SU-DHL-6 (cell line): ENCODE results near the gene CCDC18.

Experiments
- H2AFZ ChIP-seq: fragments of 200-600 bp; sonication (generic); 2 replicates; pipeline ENCODE4 v1.6.1; 2014; ENCODE audit warnings: low read depth, mild to moderate bottlenecking, moderate library complexity, mixed read lengths, antibody characterized with exemption, low read length; ENCODE audit not compliant: severe bottlenecking
- H3F3A ChIP-seq: fragments of 200-600 bp; shearing (Covaris generic); 2 replicates; pipeline ENCODE4 v1.6.0; 2016; ENCODE audit warnings: antibody characterized with exemption, mild to moderate bottlenecking; ENCODE audit not compliant: insufficient read depth
- H3K27ac ChIP-seq: fragments of 200-600 bp; sonication (generic); 2 replicates; pipeline ENCODE4 v1.5.1; 2016; ENCODE audit warnings: low read depth, mild to moderate bottlenecking, low read length, moderate library complexity, mixed read lengths
- H3K27me3 ChIP-seq: fragments of 200-600 bp; sonication (generic), shearing (Covaris generic); 2 replicates; pipeline ENCODE4 v1.6.0; 2014; ENCODE audit warnings: mild to moderate bottlenecking, low read length
- H3K36me3 ChIP-seq: fragments of 200-600 bp; sonication (generic); 2 replicates; pipeline ENCODE4 v1.6.1; 2014; ENCODE audit warnings: mild to moderate bottlenecking, low read length, mixed read lengths
- H3K4me2 ChIP-seq: fragments of 300-600, 200-600 bp; shearing (Covaris generic), sonication (generic); 2 replicates; pipeline ENCODE4 v1.6.0; 2014; ENCODE audit warnings: low read length, low read depth, mild to moderate bottlenecking; ENCODE audit not compliant: poor library complexity, severe bottlenecking
- H3K4me3 ChIP-seq: fragments of 200-600 bp; sonication (generic); 2 replicates; pipeline ENCODE4 v1.5.1; 2014; ENCODE audit warnings: antibody characterized with exemption, low read length, mild to moderate bottlenecking, mixed read lengths; ENCODE audit not compliant: insufficient read depth, poor library complexity, severe bottlenecking
- H3K79me2 ChIP-seq: fragments of 200-600 bp; sonication (generic); 2 replicates; pipeline ENCODE4 v1.6.1; 2014; ENCODE audit warnings: mild to moderate bottlenecking, low read length, moderate library complexity; ENCODE audit not compliant: insufficient read depth
- H3K9ac ChIP-seq: fragments of 200-600 bp; sonication (generic); 2 replicates; pipeline ENCODE4 v1.7.0; 2014; ENCODE audit warnings: mild to moderate bottlenecking, low read length
- H3K9me2 ChIP-seq: fragments of 200-600 bp; sonication (generic); replicated peaks from 2 replicates; pipeline ENCODE4 v1.6.1; 2014; ENCODE audit warnings: low read length; ENCODE audit not compliant: insufficient read depth
- H3K9me3 ChIP-seq: fragments of 200-600 bp; sonication (generic); 2 replicates; pipeline ENCODE4 v1.6.1; 2014; ENCODE audit warnings: low read length, mixed read lengths; ENCODE audit not compliant: insufficient read depth
- H4K20me1 ChIP-seq: fragments of 200-600 bp; sonication (generic); 2 replicates; pipeline ENCODE4 v1.6.1; 2014; ENCODE audit warnings: low read depth, mild to moderate bottlenecking, antibody characterized with exemption, low read length, moderate library complexity, mixed read lengths
- CTCF ChIP-seq: fragments of 200-600 bp; sonication (generic); IDR thresholded peaks from one replicate; pipeline ENCODE4 v1.5.1; 2017; ENCODE audit warnings: antibody characterized with exemption, mild to moderate bottlenecking, low read length, moderate library complexity; ENCODE audit not compliant: insufficient read depth, poor library complexity, severe bottlenecking
- EZH2phosphoT487 ChIP-seq: fragments of 200-600 bp; sonication (generic), shearing (Covaris generic); conservative IDR thresholded peaks from 2 replicates; pipeline ENCODE4 v1.6.1; 2018; ENCODE audit warnings: mild to moderate bottlenecking, antibody characterized with exemption, low read length, moderate library complexity, mixed read lengths

Gene CCDC18

GRCh38 chr1:93223023-93223675 is 42.6 kb downstream of the CCDC18 start:
- Histone ChIP-seq H2AFZ (no peak overlapping the region), H3K27me3 (no peaks in the 10 kb centered on the region), H3K36me3 (peaks cover 24% of the 10 kb centered on the region), H3K4me3 (no peak overlapping the region), H3K4me2 (no peak overlapping the region), H3K9me2 (no peaks in the 10 kb centered on the region), H3F3A (0 out of 2 replicates have a peak, but pooled peaks cover 7% of the 10 kb centered on the region), H3K9me3 (no peaks in the 10 kb centered on the region), H3K9ac (no peak overlapping the region), H3K27ac (no peak overlapping the region), H3K79me2 (no peaks in the 10 kb centered on the region), H4K20me1 (no peaks in the 10 kb centered on the region)
- TF ChIP-seq CTCF (no peak), EZH2phosphoT487 (no peak)

GRCh38 chr1:93235261-93235660 is 54.7 kb downstream of the CCDC18 start:
- no peak overlapping the region for H2AFZ ChIP-seq
- no peaks in the 10 kb centered on the region for H3K27me3 ChIP-seq
- peaks cover 39% of the 10 kb centered on the region for H3K36me3 ChIP-seq

GRCh38 chr1:93237021-93237420 is 56.5 kb downstream of the CCDC18 start:
- Histone ChIP-seq H3K4me3 (no peak overlapping the region), H3K9me3 (no peaks in the 10 kb centered on the region; the same call in 1 of the 2 replicates), H3K4me2 (no peak overlapping the region), H3F3A (no peaks in the 10 kb centered on the region), H3K79me2 (no peaks in the 10 kb centered on the region), H3K27ac (no peak overlapping the region), H2AFZ (no peak overlapping the region), H3K9me2 (no peaks in the 10 kb centered on the region), H3K36me3 (peaks cover 42% of the 10 kb centered on the region), H4K20me1 (no peaks in the 10 kb centered on the region), H3K9ac (no peak overlapping the region), H3K27me3 (no peaks in the 10 kb centered on the region)
- no peak for TF ChIP-seq CTCF
- no peak for TF ChIP-seq EZH2phosphoT487

More at GRCh38 chr1:93235261-93235660, 54.7 kb downstream of the CCDC18 start:
- Histone ChIP-seq H3K9me2 (no peaks in the 10 kb centered on the region), H3K9ac (no peak overlapping the region), H4K20me1 (no peaks in the 10 kb centered on the region), H3F3A (0 out of 2 replicates have a peak, but pooled peaks cover 6% of the 10 kb centered on the region), H3K79me2 (no peaks in the 10 kb centered on the region), H3K27ac (no peak overlapping the region), H3K4me3 (no peak overlapping the region), H3K9me3 (no peaks in the 10 kb centered on the region), H3K4me2 (no peak overlapping the region)
- no peak for TF ChIP-seq EZH2phosphoT487

- peaks cover 48% of the 10 kb centered on the region for H3K36me3 ChIP-seq
These were observed 57.9 kb downstream of the CCDC18 start for GRCh38 chr1:93238425-93238824.

More at GRCh38 chr1:93238425-93238824, 57.9 kb downstream of the CCDC18 start:
- Histone ChIP-seq H3K27ac (no peak overlapping the region), H2AFZ (no peak overlapping the region), H3K9me3 (peaks cover 8% of the 10 kb centered on the region; the same call in 1 of the 2 replicates), H3K27me3 (no peaks in the 10 kb centered on the region), H3K4me3 (no peak overlapping the region), H3K9me2 (no peaks in the 10 kb centered on the region), H3K79me2 (no peaks in the 10 kb centered on the region), H3K4me2 (no peak overlapping the region), H3F3A (no peaks in the 10 kb centered on the region), H3K9ac (no peak overlapping the region), H4K20me1 (no peaks in the 10 kb centered on the region)
- TF ChIP-seq EZH2phosphoT487: no peak
- no peak for TF ChIP-seq CTCF
